Ishikawa (cell line): ENCODE results near the gene ABTB2.

Source experiments
- CEBPB ChIP-seq: IDR thresholded peaks from 2 replicates; pipeline ENCODE4 v1.6.1; 2012
- CREB1 ChIP-seq: IDR thresholded peaks from 2 replicates; pipeline ENCODE4 v1.6.1; 2012; ENCODE audit warnings: low read depth
- EGR1 ChIP-seq: IDR thresholded peaks from 2 replicates; pipeline ENCODE4 v1.6.1; 2012
- EP300 ChIP-seq: IDR thresholded peaks from 2 replicates; pipeline ENCODE4 v1.6.1; 2012; ENCODE audit warnings: borderline replicate concordance
- FOXM1 ChIP-seq: IDR thresholded peaks from 2 replicates; pipeline ENCODE4 v1.6.1; 2012; ENCODE audit warnings: low read depth, borderline replicate concordance
- NFIC ChIP-seq: IDR thresholded peaks from 2 replicates; pipeline ENCODE4 v1.6.1; 2012
- RAD21 ChIP-seq: IDR thresholded peaks from 2 replicates; pipeline ENCODE4 v1.6.1; 2012; ENCODE audit warnings: low read depth
- TAF1 ChIP-seq: IDR thresholded peaks from 2 replicates; pipeline ENCODE4 v1.6.1; 2012; ENCODE audit warnings: low read depth, mild to moderate bottlenecking
- TCF12 ChIP-seq: IDR thresholded peaks from 2 replicates; pipeline ENCODE4 v1.6.1; 2012; ENCODE audit warnings: low read depth
- TEAD4 ChIP-seq: IDR thresholded peaks from 2 replicates; pipeline ENCODE4 v1.6.1; 2012
- YY1 ChIP-seq: IDR thresholded peaks from 2 replicates; pipeline ENCODE4 v1.6.1; 2012; ENCODE audit warnings: low read depth
- ZBTB7A ChIP-seq: IDR thresholded peaks from 2 replicates; pipeline ENCODE4 v1.6.1; 2012; ENCODE audit warnings: low read depth
- TF ChIP-seq, protein P1 (sequence below): IDR thresholded peaks from 2 replicates; pipeline ENCODE4 v1.6.1; 2012
- TF ChIP-seq, protein P2 (sequence below): IDR thresholded peaks from 2 replicates; pipeline ENCODE4 v1.6.1; 2012
- TF ChIP-seq, protein P3 (sequence below): IDR thresholded peaks from 2 replicates; pipeline ENCODE4 v1.6.1; 2012; ENCODE audit warnings: low read depth, mild to moderate bottlenecking

The ABTB2 gene

DNA sequence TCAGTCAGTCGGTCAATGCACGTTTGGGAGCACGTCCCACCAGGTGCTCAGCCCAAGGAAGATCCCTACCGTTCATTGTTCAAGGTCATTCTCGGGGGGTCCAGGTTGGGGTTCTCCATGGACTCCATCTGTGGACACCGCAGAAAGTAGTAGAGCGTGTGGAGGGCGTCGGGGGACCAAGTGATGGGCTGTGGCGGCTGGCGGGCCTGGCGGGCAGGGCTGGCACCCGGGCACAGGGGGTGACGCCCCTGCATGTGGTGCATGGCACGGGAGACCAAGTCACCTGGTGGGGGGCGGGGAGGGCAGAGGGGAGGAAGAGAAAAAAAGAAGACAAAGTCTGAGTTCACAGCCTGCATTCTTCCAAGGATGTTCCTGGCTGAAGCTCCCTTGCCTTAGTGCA lies 160.6 kb downstream of the ABTB2 start:
- no peak for TF ChIP-seq TCF12
- TF ChIP-seq RAD21: no peak
- TF ChIP-seq TAF1: no peak
- TF ChIP-seq, protein P1, sequence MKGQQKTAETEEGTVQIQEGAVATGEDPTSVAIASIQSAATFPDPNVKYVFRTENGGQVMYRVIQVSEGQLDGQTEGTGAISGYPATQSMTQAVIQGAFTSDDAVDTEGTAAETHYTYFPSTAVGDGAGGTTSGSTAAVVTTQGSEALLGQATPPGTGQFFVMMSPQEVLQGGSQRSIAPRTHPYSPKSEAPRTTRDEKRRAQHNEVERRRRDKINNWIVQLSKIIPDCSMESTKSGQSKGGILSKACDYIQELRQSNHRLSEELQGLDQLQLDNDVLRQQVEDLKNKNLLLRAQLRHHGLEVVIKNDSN: no peak
- no peak for TF ChIP-seq CEBPB
- TF ChIP-seq, protein P2, sequence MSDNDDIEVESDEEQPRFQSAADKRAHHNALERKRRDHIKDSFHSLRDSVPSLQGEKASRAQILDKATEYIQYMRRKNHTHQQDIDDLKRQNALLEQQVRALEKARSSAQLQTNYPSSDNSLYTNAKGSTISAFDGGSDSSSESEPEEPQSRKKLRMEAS: no peak

DNA sequence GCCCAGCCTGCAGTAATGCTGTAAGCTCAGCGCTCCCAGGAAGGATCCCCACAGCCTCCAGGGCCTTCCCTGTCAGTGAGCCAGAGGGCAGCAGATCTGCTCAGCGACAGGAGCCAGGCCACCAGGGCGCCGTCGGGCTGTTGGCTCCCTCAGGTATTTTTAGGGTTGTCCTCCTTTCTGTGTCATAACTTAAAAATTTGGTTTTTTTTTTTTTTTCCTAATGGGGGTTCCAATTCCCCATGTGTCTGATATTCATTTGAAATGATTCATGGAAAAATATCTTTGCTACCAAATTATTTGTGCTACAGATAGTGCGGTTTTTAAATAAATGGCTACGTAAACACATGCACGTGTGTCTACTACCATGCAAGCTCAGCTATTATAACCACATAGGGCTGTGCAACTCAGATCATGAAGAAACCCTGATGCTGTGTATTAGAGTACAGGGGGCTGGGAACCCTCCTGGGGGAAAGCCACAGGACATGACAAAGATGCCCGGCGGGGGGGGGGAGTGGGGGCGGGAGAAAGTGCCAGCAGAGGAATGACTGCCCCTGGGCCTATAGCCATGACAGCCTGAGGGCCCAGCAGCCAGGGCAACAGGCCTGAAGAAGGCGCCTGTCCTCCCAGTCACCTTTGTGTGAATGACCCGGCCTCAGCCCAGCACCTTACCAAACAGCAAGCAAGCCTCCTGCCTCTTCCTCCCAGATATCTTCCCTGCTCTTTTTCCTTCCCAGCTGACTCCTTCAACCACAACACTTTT lies 163.1 kb downstream of the ABTB2 start:
- TF ChIP-seq TCF12: no peak

DNA sequence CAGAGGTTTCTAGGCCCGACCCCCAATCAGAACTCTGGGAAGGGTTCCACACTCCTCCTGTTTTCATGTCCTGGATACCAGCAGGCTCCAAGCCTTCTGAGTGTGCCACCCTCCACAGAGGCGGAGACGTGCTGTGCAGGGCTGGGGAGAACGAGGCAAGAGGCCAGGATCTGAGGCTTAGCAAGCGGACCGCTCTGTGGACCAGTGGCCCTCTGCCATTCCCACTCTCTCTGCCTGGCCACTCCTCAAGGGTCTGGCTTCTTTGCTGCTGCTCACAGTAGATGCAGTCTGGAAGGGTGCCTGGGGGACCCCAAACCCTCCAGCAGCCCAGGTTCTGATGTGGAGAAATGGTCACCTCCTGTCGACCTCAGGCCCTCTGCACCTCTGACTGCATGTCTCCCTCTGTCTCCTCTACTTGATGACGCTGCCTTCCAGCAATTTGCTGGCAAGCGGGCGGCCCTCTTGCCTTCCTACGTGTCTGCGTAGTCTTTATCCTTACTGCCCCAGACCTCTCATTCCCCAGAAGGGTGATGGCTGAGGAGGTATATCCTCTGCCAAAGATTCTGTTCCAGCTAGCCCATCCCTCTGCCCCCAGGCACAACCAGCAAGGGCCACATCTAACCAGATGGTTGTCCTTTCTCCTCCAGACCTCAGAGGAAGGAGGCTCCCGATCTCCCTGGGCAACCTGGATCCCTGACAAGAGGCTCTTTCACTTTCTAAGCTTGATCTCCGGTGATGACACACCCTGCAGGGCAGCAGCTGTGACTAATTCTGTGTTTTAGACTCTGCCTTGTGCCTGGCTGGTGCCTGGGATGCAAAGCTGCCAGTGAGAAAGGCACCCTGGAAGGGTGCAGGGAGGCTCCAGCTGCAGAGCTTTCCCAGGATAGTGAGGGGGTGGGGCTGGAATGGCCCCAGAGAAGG lies 165.1 kb downstream of the ABTB2 start:
- TF ChIP-seq CREB1 (no peak), TEAD4 (no peak)

DNA sequence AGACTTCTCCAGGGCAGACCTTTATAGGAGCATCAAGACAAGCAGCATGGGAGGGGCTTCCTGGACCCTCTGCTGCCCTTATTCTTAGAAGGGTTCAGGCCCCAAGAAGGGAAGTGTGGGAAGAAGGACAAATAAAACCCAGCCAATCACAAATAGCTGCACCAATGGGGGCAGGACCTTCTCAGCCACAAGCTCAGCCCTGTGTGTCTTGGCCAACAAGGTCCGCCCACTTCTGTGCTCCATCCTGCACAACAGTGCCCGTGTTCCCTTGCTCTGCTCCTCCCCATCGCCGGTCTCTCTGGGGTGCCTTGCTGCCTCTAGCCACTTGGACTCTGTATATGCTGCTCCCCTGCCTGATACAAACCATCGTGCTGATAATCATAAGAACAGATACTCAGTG lies 166.2 kb downstream of the ABTB2 start:
- TF ChIP-seq CREB1 (no peak), EP300 (no peak), EGR1 (no peak), YY1 (no peak), TAF1 (no peak), ZBTB7A (no peak), CEBPB (no peak), TCF12 (no peak), NFIC (no peak), RAD21 (no peak), TEAD4 (no peak), FOXM1 (no peak)
- TF ChIP-seq, protein P3, sequence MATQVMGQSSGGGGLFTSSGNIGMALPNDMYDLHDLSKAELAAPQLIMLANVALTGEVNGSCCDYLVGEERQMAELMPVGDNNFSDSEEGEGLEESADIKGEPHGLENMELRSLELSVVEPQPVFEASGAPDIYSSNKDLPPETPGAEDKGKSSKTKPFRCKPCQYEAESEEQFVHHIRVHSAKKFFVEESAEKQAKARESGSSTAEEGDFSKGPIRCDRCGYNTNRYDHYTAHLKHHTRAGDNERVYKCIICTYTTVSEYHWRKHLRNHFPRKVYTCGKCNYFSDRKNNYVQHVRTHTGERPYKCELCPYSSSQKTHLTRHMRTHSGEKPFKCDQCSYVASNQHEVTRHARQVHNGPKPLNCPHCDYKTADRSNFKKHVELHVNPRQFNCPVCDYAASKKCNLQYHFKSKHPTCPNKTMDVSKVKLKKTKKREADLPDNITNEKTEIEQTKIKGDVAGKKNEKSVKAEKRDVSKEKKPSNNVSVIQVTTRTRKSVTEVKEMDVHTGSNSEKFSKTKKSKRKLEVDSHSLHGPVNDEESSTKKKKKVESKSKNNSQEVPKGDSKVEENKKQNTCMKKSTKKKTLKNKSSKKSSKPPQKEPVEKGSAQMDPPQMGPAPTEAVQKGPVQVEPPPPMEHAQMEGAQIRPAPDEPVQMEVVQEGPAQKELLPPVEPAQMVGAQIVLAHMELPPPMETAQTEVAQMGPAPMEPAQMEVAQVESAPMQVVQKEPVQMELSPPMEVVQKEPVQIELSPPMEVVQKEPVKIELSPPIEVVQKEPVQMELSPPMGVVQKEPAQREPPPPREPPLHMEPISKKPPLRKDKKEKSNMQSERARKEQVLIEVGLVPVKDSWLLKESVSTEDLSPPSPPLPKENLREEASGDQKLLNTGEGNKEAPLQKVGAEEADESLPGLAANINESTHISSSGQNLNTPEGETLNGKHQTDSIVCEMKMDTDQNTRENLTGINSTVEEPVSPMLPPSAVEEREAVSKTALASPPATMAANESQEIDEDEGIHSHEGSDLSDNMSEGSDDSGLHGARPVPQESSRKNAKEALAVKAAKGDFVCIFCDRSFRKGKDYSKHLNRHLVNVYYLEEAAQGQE: no peak
- TF ChIP-seq, protein P1: no peak
- TF ChIP-seq, protein P2: no peak

DNA sequence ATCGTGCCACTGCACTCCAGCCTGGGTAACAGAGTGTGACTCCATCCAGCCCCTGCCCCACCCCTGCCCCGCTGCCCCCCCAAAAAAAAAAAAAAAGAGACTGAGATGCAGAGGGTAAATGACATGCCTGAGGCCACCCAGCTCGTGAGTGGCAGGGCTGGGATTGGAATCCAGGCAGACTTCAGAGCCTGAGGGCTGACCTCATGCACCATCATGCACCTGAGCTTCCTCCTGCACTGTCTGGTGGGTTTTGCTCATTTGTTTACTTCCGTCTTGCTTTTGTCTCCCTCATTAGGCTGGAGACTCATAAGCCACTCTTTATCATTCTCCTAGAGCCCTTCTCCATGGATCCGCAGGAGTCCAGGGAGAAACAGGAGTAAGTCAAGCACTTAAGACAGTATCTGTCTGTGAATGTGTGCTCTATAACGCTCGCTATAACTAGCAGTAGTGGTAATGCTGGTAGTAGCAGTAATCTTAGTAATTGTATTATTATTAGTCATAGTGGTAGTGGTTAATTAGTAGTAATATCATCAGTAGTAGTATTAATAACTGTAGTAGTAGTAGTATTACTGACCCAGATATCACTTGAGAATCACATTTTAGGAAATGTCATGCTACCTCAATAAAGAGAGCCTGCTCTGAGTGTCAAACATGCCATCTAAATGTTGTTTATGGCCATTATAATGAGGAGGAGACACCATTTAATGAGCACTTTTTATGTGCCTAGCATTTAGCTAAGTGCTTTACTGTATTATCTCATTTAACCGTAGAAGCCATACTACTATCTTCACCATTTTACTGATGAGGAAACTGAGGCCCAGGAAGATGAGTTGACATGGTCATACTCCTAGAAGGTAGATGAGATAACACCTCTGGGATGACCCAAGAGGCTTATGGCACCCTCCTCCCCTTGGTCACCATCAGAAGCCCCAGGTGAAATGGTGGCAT lies 167.3 kb downstream of the ABTB2 start:
- no peak for TF ChIP-seq TCF12
- TF ChIP-seq EGR1: no peak
- TF ChIP-seq EP300: no peak
- no peak for TF ChIP-seq FOXM1
- no peak for TF ChIP-seq CREB1
- no peak for TF ChIP-seq CEBPB
- no peak for TF ChIP-seq TAF1
- TF ChIP-seq, protein P2: no peak
- TF ChIP-seq, protein P3: no peak
- TF ChIP-seq ZBTB7A: no peak
- TF ChIP-seq TEAD4: no peak
- no peak for TF ChIP-seq RAD21
